ENCODE data around the gene LYAR.

DNA sequence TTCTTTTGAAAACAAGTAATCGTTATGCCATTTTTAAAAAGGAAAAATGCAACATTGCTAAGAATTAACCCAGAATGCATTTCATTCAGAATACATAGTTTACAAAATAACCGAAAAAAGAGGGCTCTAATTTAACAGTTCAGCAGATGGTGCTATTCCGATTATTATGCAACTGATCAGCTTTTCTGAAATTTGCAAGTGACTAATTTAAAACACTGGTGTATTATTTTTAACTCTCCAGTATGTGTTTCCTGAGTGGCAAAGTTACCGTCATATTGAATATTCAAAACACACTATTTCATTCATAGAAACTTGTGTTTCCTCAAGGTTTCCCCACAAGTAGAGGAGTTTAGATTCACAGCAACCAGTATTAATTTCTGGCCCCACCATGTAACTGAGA is 21.2 kb upstream of the LYAR start:
- TF ChIP-seq, protein P1, sequence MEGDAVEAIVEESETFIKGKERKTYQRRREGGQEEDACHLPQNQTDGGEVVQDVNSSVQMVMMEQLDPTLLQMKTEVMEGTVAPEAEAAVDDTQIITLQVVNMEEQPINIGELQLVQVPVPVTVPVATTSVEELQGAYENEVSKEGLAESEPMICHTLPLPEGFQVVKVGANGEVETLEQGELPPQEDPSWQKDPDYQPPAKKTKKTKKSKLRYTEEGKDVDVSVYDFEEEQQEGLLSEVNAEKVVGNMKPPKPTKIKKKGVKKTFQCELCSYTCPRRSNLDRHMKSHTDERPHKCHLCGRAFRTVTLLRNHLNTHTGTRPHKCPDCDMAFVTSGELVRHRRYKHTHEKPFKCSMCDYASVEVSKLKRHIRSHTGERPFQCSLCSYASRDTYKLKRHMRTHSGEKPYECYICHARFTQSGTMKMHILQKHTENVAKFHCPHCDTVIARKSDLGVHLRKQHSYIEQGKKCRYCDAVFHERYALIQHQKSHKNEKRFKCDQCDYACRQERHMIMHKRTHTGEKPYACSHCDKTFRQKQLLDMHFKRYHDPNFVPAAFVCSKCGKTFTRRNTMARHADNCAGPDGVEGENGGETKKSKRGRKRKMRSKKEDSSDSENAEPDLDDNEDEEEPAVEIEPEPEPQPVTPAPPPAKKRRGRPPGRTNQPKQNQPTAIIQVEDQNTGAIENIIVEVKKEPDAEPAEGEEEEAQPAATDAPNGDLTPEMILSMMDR (IDR thresholded peaks at IDR 0.05; ENCODE audit: poor library complexity), result no peak
- TF ChIP-seq EZH2phosphoT487 (IDR thresholded peaks at IDR 0.05; ENCODE audit: low read depth, severe bottlenecking, unreplicated experiment), result no peak
